LNCAP (cell line): ENCODE results near the gene ZIC4.

ENCODE experiments used
- TF ChIP-seq, protein P1 (sequence below): fragments of 450-650 bp; IDR thresholded peaks from 2 replicates; pipeline ENCODE4 v1.5.1; 2017; ENCODE audit warnings: mild to moderate bottlenecking

The ZIC4 gene

DNA sequence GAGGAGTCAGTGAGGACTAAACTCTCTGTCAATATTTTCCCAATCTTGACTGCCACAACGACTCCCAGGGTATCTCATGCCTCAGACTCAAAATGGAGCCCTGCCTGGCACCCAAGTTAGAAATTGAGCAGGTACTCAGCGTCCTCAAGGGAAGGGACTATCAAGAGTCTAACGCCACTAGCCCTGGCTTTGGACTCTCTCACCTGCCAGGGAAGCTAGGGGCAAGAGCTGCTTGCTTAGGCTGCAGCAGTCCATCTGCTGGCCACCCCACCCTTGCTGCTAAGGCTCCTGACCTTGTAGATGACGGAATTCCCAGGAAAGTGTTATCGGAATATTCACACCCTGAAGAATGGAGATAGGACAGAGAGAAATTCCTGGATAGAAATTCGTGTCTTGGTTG is 33.0 kb downstream of the ZIC4 start:
- TF ChIP-seq, protein P1, sequence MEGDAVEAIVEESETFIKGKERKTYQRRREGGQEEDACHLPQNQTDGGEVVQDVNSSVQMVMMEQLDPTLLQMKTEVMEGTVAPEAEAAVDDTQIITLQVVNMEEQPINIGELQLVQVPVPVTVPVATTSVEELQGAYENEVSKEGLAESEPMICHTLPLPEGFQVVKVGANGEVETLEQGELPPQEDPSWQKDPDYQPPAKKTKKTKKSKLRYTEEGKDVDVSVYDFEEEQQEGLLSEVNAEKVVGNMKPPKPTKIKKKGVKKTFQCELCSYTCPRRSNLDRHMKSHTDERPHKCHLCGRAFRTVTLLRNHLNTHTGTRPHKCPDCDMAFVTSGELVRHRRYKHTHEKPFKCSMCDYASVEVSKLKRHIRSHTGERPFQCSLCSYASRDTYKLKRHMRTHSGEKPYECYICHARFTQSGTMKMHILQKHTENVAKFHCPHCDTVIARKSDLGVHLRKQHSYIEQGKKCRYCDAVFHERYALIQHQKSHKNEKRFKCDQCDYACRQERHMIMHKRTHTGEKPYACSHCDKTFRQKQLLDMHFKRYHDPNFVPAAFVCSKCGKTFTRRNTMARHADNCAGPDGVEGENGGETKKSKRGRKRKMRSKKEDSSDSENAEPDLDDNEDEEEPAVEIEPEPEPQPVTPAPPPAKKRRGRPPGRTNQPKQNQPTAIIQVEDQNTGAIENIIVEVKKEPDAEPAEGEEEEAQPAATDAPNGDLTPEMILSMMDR, result no peak

DNA sequence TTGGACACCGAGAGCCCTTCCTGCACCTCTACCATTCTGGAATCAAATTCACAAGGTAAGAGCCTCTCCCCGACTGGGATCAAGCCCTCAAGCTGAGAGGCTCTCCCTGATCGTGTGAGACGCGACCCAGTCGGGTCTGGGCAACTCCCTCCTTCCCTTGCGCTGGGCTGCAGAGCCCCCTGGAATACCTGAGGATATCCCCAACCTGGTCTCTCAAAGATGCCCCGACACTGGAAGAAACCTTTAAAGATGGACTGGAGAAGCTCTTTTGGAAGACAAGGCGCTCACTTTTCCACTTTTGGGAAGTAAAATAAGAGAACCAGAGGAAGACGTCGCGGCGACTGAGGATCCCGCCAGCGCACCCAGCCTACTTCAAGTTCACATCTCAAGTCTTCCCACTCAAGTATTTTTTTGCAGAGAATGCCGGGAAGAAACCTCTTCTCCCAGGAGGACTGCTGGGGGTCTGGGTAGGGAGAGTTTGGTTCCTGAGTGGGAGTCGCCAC is 33.8 kb downstream of the ZIC4 start:
- TF ChIP-seq, protein P1, result no peak

DNA sequence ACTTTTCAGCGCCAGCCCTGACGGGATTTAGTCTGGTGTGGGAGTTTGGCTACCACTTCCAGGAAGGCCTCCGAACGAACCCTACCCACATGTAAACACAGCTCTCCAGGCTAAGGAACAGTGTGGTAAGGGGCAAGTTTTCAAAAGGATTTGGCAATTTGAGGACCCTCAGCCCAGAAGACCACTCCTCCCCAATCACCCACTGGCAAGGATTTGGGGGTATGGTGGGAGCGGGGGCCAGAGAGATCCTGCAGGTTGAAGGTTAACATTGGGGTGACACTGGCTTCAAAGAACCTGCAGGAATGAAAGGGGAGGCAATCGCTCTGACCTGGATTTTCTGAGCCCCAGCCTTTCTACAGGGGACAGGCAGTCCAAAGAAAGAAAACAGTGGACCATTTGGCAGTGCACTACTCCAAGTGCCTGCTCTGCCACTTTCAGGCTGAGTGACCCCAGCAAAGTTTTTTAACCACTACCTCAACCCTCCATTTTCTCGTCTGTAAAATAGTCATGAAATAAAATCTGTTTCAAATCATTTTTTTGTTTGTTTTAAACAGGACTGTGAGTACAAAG is 34.5 kb downstream of the ZIC4 start:
- TF ChIP-seq, protein P1, result no peak

DNA sequence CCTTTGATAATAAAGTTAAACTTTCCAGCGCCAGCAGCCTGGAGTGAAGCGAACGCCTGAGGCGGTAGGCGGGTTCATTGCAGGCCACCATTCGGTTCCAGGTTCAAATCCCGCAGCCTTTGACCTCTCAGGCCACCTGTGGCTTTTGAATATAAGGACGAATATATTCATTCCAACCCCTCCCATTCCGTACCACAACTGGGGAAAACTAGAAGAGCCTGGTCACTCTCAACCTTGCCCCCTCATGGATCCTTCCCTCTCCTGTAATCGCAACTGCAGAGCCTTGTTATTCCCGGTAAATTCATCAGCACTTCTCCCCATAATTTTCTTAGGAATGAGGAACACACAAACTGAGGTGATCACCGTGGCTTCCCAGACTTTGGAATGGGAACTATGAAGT is 35.2 kb downstream of the ZIC4 start:
- TF ChIP-seq, protein P1, result no peak

DNA sequence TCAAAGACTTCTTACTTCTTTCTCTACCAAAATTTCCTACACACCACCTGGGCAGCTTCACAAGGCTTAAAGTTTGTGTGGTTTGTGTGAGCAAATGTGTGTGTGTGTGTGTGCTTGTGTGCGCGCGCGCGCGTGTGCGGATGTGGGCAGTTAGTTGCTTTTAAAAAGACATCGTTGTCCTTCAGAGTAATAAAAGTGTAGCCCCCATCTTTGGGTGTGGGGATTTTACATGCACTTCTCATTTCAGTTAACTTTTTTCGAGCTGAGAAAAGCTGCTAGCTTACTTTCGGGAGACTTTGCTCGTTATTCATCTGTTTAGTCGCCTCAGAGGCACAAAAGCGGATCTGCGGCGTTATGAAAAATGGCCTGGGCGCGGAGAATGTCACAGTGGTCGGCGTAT is 36.0 kb downstream of the ZIC4 start:
- TF ChIP-seq, protein P1, result no peak

DNA sequence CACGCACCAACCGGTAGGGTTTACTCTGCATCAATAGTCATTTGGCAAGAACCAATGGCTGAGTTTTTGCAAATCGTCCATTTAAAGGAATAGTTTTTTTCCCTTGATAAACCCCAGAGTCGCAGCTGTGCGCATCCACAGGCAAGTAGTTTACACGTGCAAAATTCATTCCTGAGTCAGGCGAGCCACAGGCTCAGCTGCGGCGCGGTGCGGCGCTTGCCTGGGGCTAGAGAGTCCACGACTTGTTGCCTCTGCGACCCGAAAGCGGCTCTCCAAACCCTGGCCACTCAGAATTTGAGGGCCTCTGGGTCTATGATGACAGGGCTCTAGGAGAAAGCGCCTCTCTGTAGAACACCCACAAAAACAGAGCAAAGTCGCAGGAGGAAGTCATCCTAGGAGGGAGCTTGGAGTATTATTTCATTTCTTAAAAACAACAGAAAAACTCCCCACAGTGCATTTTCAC is 36.7 kb downstream of the ZIC4 start:
- TF ChIP-seq, protein P1, result no peak

DNA sequence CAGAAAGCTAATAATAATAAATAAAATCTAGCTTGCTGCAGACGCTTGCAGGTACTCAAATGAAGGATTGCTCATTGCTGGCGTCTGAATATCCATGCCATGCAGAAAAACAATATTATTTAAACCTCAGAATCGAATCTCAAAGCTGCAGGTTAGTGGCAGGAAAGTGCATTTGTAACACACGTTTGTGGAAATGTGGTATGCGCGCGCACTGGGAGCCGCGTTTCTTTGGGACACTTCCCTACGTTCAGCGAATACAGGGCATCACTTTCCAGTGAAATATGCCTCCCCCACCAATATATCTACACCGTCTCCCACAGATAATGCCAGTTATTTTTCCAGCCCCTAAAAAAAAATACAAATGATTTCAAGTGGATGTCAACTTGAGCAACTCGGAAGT is 37.1 kb downstream of the ZIC4 start:
- TF ChIP-seq, protein P1, result no peak
